RPMI8226 (cell line): ENCODE results near the gene LUC7L3.
"Not testable (repeated sequence)": the region's sequence is repeated elsewhere in the genome, so short reads cannot be mapped to it uniquely, and the experiment has no call there.

ENCODE experiments used
- DNase-seq: peaks from one replicate; pipeline ENCODE4 v3.0.0-alpha.2; 2015

The LUC7L3 gene

DNA sequence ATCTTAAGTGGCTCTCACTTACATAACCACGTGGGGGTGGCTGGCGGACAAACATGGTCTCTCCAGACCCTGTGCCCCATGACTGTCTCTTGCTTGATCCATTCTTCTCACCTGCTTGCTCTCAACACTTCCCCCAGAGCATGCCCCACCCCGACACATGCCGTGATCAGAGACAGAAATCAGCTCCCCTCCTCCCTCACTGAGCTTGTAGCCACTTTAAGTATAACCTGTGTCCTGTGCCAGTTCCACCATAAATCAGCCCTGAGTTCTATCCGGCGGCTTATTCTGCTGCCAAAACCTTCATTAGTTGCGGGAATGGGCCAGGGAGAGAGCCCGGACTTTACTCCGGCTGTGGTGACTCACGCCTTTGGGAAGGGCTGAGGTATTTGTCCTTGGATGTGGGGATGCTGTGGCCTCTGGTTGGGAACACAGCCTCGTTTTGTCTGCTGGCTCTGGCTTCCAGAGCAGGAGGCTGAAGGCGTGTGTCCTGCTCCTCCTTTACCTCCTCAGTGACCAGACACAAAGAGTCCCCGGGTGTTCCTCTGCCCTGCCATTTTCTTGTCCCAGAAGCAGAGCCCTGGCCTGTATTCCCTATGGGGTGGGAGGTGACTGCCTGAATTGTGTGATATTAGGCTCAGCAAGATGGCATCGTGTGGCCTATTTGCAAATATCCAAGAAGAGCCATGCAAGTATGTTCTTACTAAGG lies 32.8 kb upstream of the LUC7L3 start:
- DNase-seq, result no peak

DNA sequence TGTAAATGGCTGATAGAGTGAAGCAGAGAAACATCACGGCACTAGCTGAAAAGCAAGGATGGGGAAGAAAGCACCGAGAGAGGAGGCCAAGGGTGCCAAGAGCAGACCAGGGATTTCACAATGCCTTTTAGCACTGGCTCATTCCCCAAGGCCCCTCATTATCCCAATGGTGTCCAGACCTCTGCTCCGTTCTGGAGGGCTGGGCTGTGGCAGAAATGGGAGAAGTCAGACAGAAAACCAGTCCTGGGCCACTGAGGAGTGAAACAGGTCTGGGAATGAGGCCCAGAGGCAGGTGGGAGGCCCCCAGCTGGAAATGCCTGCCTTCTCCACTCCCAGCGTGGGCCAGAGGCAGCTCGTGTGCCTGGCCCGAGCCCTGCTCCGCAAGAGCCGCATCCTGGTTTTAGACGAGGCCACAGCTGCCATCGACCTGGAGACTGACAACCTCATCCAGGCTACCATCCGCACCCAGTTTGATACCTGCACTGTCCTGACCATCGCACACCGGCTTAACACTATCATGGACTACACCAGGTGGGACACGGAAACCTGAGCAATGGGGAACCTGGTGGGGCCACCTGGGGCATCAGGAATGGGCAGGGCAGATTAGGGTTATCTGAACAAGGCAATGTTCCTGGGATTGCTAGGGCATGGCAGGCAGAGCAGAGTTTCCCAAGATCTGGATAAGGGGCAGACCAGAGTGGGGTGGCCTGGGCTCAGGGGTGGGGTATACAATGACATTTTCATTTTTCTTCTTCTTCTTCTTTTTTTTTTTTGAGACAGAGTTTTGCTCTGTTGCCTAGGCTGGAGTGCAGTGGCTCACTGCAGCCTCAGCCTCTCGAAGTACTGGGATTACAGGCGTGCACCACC lies 32.0 kb upstream of the LUC7L3 start:
- no peak for DNase-seq

DNA sequence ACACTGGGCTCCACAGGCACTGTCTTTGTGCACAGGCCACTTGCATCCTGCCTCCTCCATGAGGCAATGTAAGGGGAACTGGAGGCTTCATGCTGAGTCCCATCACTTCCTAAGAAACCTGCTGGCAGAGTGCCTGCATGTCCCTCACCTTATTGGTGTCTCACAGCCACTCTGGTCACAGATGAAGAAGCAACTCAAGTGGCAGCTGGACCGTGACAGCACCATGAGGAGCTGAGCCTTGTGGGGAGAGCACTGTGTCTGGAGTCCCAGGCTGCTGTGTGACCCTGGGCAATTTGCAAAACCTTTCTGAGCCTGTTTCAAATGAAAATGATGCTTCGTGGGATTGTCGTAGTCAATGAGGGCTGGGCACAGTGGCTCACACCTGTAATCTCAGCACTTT lies 31.2 kb upstream of the LUC7L3 start:
- DNase-seq, result no peak

DNA sequence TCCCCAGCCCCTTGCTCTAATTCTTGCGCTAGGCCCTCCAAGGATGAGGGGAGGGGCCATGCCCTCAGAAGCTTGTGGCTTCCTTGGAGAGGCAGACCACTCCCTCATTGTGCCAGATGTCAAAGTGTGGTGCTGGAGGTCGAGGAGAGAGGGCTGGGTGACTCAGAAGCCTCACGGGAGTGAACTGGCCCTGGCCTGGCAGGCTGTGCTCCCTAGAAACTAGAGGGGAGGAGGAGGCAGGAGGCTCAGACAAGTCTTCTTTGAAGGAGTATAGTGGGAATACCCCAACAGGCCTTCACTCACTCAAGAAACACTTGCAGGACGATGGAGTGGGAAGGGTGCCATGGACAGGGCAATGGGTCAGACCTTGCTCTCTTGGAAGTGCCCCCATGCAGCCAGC lies 30.2 kb upstream of the LUC7L3 start:
- DNase-seq, result no peak

DNA sequence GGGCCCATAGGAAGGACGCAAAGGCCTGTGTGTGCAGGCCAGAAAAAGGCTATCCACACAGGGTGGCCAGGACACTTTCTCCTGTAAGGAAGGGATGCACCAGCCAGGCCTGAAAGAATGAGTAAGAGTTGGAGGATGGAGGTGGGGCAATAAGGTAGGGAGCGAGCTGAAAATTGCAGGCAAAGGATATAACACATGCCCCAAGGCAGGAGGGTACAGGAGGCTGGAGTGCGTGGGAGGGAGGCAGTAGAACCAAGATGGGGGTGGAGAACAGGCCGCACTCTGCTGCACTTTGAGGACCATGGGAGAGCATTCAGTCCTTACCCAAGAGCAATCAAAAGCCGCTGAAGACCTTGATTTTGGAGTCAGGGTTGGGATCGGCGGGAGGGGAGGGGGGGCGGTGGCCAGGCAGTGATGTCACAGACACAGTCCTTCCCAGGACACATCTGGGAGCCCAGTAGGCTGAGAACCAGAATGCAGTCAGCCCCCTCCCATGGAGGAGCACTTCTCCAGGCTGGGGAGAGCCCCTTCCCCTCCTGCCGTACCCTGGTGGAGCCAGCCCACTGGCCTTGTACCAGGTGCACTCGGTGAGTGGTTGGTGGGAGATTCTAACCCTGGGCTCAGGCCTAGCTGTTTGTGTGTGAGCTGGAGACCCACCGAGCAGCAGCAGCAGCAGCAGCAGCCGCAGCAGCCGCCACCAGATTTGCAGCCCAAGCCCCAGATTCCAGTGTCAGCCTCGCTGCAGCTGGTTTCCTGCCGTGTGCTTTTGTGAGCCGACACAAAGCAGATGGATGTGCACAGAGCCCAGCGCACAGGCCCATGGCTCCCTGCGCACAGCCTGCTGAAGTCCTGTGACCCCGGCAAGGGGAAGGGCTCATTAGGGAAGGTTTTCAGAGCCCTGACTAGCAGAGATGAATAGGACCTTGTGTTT lies 29.2 kb upstream of the LUC7L3 start:
- DNase-seq, result no peak

DNA sequence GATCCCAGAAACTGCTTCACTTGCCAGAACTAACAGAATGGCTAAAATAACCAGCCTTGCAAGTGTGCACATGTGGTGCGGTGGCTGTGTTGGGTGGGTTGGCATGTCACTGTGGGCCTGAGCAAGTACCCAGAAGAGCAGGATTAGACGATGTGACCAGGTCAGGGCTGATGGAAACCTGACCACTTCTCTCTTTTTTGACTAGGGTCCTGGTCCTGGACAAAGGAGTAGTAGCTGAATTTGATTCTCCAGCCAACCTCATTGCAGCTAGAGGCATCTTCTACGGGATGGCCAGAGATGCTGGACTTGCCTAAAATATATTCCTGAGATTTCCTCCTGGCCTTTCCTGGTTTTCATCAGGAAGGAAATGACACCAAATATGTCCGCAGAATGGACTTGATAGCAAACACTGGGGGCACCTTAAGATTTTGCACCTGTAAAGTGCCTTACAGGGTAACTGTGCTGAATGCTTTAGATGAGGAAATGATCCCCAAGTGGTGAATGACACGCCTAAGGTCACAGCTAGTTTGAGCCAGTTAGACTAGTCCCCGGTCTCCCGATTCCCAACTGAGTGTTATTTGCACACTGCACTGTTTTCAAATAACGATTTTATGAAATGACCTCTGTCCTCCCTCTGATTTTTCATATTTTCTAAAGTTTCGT lies 28.4 kb upstream of the LUC7L3 start:
- no peak for DNase-seq

DNA sequence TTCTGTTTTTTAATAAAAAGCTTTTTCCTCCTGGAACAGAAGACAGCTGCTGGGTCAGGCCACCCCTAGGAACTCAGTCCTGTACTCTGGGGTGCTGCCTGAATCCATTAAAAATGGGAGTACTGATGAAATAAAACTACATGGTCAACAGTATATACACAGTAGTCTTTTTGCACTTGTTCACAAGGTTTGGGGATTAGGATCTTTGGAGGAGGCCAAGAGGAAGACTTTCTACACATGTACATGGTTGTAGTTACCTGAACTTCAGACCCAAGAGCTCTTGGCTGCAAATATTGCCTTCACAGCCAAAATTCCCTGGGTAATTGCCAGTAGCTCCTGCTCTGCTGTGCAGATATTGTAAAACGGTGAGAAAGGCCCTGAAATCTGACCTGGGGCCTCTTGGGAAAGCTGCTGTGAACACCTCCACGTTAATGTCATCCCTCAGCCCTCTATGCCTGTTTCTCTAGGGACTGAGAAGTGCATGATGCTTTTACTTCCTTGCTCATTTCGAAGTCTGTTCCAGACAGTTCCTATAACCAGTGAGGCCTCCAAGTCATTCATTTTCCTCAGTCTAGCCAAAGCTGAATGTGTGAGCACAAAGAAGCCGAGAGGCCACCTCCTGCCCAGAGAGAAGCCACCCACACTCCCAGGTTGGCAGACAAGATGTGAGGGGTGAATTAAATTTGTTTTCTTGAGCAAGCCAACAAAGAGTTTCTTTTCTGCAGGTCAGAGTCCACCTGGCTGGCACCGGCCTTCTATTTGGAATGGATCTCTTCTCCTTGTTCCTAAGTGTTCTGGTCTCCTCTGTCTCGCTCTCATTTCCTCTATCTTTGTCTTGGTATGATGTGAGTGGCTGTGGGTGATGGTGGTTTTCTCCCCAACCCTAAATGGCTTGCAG lies 27.6 kb upstream of the LUC7L3 start:
- no peak for DNase-seq

DNA sequence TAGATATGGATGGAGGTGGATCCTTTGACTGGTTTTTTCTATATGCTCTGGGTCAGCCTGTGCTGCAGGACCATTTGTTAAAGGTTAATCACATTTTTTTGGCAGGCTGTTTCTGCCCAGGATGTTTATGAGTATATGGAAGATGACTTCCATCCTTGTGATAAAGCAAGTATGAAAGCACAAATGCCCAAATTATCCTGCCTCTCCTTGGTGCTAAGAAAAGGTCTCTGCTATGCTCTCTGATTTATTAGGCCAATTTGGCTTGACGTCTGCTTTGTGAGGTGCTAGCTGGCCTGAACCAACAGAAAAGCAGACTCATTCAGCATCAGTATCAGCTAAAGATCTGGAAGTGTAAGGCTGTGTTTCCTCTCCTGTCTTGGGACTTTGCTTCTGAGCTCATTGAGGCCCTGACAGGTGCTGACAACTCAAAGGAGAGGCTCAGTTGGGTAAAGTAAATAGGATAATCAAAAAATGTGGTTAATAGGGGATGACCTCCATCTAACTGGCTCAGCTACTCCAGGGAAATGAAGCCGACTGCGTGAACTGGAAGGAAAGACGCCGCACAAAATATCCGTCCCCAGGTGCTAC lies 26.9 kb upstream of the LUC7L3 start:
- no peak for DNase-seq

DNA sequence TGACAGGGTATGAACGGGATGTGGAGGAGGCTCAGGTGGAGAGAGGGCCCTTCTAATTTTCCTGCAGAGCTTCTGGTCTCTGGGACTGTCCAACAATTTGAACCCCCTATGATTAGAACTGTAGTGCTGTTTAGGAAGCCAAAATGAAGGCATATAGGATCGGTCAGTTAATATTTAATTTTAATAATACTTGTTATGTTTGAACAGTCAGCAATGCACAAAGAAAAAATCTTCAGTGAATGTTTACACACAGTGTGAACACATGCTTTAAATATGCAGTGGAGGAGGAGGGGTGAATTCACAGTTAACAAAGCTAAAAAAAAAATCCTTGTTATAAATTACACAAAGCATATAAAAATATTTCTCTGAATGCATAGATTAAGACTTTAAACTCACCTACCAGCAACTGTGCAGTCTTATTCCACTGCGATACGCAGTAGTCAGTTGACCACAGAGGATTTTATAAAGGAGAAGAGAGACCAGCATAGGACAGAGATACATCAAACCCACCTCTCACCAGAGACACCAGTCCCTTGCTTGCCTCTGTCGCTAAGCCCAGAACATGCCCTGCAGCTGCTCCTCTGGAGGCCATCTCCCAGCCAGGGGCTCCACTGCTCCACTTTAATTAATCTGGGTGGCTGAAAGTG lies 26.2 kb upstream of the LUC7L3 start:
- no peak for DNase-seq

DNA sequence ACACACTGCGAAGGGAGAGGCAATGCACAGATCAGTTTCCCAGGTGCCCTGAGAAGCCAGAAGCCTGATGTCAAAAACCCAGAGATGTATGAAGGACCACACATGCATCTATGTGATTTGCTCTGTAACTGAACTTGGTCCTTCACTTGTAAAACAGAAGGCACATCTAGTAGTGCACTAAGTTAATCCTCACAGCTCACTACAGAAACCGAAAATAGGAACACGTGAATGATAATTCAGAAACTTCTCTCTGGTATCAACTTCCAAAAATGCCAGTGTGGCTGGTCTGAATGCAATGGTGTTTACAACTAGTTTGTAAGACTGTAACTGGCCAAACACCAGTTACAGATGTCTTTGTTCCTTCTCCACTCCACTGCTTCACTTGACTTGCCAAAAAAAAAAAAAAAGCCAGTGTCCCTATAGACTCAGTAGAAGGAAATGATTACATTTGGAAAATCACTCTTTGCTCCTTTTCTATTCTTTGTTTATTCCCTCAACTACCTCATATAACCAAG lies 23.0 kb upstream of the LUC7L3 start:
- no peak for DNase-seq

DNA sequence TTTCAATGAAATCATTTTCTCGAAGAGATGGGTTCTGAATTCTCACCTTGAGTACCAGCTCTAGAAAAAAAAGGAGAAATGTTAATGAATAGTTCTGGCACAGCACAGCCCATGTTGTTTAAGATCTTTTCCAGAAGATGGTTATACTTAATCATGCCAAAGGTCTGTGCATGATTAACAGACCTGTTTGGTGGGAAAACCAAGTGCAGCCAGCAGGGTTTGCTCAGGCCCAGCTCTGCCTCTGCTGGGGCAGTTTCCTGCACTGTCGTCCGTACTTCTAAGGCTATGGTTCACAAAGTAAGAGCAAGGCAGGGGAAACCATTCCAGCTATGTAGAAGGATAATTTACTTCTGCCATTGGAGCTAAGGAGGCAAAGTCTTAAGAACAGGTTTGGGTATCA lies 22.3 kb upstream of the LUC7L3 start:
- DNase-seq, result no peak

DNA sequence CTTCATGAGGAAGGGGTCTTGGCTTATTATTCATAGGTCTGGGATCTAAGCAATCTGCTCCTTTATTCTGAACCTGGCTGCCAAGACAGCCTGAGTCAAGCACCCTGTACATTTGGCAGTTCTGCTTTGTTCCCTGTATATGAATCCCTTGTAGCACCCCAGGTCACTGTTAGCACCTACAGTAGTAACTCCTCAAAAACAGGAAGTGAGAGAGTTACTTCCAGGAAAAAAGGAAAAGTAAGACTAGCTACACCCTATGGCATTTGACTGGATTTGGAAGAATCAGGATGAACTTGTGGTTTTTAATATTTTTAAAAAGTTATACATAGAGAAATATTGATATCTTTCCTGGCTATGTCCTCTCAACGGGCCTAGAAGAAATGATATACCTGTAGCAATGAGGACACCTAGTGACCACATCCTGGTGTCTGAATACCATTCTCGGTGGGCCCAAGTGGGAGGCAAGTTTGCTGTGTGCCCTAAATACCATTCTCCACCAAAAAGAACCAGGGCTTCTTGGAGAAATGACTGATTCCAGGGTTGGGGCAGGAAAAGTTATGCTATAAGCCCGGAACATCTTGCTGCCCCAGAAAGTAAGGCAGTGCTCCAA lies 21.6 kb upstream of the LUC7L3 start:
- DNase-seq, result no peak

DNA sequence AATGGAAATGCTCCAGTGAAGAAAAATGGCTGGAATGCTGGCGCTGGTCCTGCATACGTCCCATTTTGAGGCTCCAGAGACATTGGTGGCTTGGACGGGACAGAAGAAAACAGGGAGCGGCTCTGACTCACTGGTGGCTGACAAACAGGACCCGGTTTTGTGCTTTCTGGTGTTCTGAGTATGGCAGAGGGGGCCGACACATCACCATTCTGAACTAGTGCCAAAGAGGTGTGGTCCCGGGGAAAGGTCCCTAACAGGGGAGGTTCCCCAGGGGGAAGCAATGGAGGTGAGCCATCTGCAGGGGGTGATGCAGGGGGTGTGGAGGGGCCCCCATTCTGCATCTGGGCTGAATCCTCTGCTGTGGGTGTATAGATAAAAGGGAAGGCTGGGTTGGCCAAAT lies 20.0 kb upstream of the LUC7L3 start:
- no peak for DNase-seq

DNA sequence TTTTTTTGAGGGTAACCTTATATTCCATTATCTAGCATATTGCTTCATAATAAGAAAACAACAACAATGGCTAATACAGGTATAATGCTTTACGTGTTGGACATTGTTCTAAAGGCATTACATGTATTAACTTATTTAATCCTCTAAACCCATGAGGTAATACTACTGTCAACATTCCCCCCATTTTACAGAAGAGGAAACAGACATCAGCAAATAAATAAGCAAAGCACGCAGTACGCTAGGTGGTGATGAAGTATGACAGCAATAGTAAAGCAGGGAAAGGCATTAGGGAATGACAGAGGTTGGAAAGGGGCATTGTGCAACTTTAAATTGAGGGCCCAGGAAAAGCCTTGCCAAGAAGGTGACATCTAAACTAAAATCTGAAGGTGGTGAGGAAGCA lies 16.2 kb upstream of the LUC7L3 start:
- no peak for DNase-seq

DNA sequence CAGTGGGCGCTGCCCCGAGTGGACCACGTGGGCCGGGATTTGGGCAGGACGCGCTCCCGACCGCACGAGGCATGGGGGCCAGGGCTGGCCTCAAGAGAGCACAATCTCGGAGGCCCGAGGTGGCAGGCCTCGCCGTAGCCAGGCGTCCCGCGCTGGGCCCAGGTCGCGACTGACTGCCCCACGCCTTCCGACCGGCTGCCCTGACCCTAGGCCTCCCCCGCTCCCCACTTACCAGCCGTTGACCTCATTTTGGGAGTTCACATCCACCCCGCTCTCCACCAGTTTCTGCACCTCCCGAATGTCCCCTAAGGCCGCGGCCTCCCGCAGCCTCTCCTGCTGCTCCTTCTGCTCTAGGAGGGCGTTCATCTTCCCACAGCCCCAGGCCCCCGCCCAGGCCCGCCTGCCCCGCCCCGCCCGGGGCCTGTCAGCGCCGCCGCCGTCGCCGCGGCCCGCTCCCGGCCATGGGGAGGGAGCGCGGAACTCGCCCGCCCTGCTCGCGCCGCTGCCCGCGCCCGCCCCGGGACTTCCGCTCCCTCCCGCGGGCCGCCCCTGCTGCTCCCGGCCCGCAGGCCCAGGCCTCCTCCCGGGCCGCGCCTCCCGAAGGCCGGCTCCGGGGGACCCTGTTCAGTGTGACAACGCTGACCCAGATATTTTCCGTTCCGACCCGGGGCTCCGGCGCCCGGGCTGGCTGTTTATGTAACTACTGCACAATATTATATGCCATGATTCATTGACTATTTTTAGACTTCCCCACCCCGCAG lies 11.9 kb upstream of the LUC7L3 start, which contains the start of gene ANKRD40:
Gene ANKRD40 (minus strand): TSS at position 626 of the 761 bp plus-strand sequence. CDS start 260 bp downstream, at position 366.
- peak; percentile 94 for DNase-seq

DNA sequence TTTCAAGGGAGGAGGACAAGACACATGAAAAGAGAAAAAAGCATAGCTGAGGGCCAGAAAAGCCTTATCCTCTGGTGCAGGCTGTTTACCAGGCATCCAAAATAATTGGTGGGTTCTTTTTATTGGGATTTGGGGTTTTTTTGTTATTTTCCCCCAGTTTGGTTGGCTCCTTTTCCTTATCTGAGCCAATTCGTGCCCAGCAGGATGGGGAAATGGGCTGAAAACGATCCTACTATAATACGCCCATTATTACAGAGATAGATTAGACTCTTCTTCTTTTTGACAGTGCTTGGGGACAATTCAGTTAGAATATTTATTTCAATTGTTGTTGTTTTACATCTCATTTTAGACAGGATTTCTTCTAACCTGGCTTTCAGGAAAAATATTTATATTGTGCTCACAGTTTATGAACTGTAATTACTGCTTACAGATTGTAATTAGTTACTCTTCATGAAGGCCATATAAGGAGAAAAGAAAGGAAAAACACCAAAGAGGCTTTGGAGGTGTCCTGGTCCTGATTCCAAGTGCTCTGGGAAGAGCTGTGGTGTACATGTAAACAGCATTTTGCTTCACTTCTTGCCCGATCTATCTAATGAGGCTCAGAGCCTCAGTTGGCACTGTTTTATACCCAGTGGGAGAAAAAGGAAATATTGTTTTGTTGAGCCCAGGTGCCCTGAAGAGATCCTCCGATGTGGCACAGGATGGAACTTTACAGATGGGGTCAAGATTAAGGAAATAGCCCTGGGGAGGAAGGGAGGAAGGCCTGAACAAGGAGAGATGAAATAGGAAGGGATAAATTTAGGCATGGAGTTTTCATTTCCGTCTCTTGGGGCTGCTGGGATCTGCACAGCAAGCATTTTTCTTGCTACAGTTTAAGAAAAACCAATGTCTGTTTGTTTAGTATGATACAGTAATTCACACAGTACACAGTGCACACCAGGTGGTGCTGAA lies 11.1 kb upstream of the LUC7L3 start:
- DNase-seq, result peak; percentile 60

DNA sequence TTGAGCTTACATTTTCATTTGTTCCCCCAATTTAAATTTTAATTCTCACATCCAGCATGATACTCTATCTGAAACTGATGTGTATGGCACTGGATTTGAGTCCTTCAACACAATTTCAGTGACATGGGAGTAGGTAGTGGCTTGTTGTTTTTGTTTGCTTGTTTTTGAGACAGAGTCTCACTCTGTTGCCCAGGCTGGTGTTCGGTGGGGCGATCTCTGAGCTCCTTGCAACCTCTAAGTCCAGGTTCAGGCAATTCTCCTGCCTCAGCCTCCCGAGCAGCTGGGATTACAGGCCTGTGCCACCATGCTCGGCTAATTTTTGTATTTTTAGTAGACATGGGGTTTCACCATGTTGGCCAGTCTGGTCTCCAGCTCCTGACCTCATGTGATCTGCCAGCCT lies 10.3 kb upstream of the LUC7L3 start:
- DNase-seq, result not testable (repeated sequence)

DNA sequence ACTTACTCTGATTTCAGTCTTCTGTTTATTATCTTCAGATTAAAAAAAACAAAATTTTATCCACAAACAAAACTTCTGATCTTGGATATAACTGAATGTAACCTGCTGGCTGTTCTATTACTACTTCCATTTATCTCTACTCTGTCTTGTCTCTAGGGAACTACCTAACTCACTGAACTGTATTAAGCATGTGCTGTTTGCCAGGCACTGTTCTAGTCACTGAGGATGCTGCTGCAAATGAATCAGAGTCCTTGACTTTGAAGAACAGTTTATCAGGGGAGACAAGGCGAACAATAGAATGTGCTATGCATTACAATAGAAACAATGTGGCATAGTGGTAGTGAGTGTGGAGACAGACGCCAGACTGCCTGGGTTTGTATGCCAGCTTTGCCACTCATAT lies 9.4 kb upstream of the LUC7L3 start:
- no peak for DNase-seq
